Osteocyte (in vitro differentiated cells): Measurements from ENCODE around the gene GRIK2. TPM values are rescaled to one million over a fixed set of nuclear protein-coding genes. Genes with fewer than 3 reads are reported as not detected.

ENCODE experiments used
- DNase-seq: peaks from one replicate; pipeline ENCODE4 v3.0.0; 2021; ENCODE audit warnings: mixed read lengths; ENCODE audit not compliant: unreplicated experiment; ENCODE audit errors: extremely low spot score
- H3K27ac Mint-ChIP-seq: one replicate; pipeline ENCODE4 v1.8.0; 2021; ENCODE audit warnings: mild to moderate bottlenecking, mixed read lengths; ENCODE audit not compliant: unreplicated experiment
- H3K27me3 Mint-ChIP-seq: one replicate; pipeline ENCODE4 v1.8.0; 2021; ENCODE audit warnings: mixed read lengths; ENCODE audit not compliant: unreplicated experiment
- H3K36me3 Mint-ChIP-seq: one replicate; pipeline ENCODE4 v1.8.0; 2021; ENCODE audit warnings: mixed read lengths; ENCODE audit not compliant: unreplicated experiment
- H3K4me1 Mint-ChIP-seq: one replicate; pipeline ENCODE4 v1.8.0; 2021; ENCODE audit warnings: mixed read lengths; ENCODE audit not compliant: unreplicated experiment
- H3K4me3 Mint-ChIP-seq: one replicate; pipeline ENCODE4 v1.8.0; 2021; ENCODE audit warnings: mild to moderate bottlenecking, moderate library complexity, mixed read lengths; ENCODE audit not compliant: unreplicated experiment
- H3K9me3 Mint-ChIP-seq: one replicate; pipeline ENCODE4 v1.8.0; 2021; ENCODE audit warnings: mixed read lengths; ENCODE audit not compliant: unreplicated experiment
- total RNA-seq: library from RNA; stranded (reverse); gene quantifications from 2 replicates; pipeline ENCODE4 v1.2.1, GENCODE V29; 2021
- TF ChIP-seq, protein P1 (sequence below): fragments of 200-600 bp; sonication (generic); IDR thresholded peaks from 2 replicates; pipeline ENCODE4 v1.5.0; 2021; ENCODE audit warnings: antibody characterized with exemption, mild to moderate bottlenecking, moderate library complexity

The GRIK2 gene
- total RNA-seq, 1 donor from 2014 or later = 7.1 TPM

DNA sequence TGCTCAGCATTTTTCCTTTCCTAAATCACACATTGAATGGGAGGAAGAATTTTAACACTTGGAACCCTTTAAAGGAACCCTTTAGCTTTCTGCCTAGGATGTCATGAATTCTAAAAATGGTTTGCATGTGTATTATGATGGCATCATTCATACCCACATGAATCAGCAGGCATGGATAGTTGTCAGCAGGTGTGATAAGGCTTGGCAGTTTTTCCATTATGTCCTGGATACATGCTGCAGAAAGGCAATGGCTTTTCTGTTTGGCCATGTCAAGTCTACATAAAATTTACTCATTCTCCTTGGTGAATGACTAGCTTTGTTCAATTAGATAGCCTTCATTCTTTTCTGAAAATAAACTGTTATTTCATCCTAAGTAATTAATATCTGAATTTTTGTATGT lies 353.7 kb downstream of the GRIK2 start:
- TF ChIP-seq, protein P1, sequence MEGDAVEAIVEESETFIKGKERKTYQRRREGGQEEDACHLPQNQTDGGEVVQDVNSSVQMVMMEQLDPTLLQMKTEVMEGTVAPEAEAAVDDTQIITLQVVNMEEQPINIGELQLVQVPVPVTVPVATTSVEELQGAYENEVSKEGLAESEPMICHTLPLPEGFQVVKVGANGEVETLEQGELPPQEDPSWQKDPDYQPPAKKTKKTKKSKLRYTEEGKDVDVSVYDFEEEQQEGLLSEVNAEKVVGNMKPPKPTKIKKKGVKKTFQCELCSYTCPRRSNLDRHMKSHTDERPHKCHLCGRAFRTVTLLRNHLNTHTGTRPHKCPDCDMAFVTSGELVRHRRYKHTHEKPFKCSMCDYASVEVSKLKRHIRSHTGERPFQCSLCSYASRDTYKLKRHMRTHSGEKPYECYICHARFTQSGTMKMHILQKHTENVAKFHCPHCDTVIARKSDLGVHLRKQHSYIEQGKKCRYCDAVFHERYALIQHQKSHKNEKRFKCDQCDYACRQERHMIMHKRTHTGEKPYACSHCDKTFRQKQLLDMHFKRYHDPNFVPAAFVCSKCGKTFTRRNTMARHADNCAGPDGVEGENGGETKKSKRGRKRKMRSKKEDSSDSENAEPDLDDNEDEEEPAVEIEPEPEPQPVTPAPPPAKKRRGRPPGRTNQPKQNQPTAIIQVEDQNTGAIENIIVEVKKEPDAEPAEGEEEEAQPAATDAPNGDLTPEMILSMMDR = no peak
- H3K36me3 Mint-ChIP-seq = no peaks in the 10 kb centered on the region
- DNase-seq = no peak
- no peaks in the 10 kb centered on the region for H3K9me3 Mint-ChIP-seq
- no peak overlapping the region for H3K27ac Mint-ChIP-seq
- H3K4me1 Mint-ChIP-seq = no peaks in the 10 kb centered on the region
- no peak overlapping the region for H3K4me3 Mint-ChIP-seq
- no peaks in the 10 kb centered on the region for H3K27me3 Mint-ChIP-seq

DNA sequence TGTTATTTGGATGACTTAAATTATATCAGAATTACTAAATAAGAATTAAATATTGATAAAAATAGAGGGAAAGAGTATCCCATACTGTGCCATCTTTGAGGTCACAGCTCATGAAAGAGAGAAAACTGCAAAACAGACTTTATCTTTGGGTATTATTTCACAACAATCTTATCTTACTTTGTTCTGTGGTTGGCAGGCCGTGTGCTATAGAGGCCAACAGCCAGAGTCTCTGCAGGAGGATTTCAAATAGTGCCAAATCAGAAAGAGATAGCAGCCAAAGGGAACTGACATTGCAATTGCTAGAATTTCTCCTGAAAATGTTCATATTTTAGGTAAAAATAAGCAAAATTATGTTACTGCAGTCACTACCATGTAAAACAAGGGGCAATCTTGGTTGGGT lies 354.2 kb downstream of the GRIK2 start:
- Mint-ChIP-seq H3K4me1 (no peaks in the 10 kb centered on the region), H3K9me3 (no peaks in the 10 kb centered on the region), H3K27ac (no peak overlapping the region), H3K4me3 (no peak overlapping the region), H3K27me3 (no peaks in the 10 kb centered on the region), H3K36me3 (no peaks in the 10 kb centered on the region)
- DNase-seq = no peak
- TF ChIP-seq, protein P1 = no peak

DNA sequence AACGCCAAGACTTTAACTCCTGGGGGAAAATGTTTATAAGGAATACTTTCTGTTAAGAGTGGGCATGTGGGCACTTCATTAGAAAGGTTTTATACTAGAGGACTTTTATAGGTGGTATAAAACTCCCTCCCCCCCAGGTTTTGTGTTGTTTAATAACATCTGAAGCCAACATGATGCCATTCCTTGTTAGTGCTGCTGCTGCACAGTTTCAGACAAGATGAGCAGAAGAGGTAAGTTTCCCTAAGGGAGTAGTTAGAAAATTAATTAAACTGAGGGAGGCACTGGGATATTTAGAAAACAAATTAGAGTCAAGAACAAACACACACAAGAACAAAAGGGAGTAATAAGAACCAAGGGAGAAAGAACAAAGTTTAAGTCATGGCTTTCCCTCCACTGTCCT lies 362.4 kb downstream of the GRIK2 start:
- TF ChIP-seq, protein P1 = no peak
- no peak overlapping the region for H3K4me3 Mint-ChIP-seq
- no peaks in the 10 kb centered on the region for H3K36me3 Mint-ChIP-seq
- H3K9me3 Mint-ChIP-seq = peaks cover 5% of the 10 kb centered on the region
- peaks cover 6% of the 10 kb centered on the region for H3K4me1 Mint-ChIP-seq
- no peaks in the 10 kb centered on the region for H3K27me3 Mint-ChIP-seq
- no peak for DNase-seq
- no peak overlapping the region for H3K27ac Mint-ChIP-seq

DNA sequence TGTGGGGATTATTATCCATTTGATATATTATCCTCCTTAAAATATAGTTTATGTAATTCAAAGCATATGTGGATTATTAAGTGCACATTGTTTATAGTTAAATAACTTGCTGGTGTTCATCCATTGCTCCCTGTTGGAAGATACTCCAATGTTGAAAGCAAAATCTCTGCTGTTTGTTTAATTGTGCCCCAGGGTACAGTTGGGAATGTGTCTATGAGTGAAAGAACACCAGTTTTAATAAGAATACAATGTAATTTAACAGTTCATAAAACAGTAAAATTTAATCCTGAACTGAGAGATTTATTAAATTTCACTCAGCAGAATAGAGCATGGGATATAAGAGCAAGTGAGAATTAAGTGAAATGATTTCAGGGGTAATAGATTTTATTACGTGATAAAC lies 364.9 kb downstream of the GRIK2 start:
- Mint-ChIP-seq H3K27me3 (no peaks in the 10 kb centered on the region), H3K4me1 (peaks cover 15% of the 10 kb centered on the region), H3K27ac (peak overlapping the region; percentile 6), H3K36me3 (no peaks in the 10 kb centered on the region), H3K4me3 (no peak overlapping the region), H3K9me3 (peaks cover 5% of the 10 kb centered on the region)
- no peak for DNase-seq
- TF ChIP-seq, protein P1 = no peak

DNA sequence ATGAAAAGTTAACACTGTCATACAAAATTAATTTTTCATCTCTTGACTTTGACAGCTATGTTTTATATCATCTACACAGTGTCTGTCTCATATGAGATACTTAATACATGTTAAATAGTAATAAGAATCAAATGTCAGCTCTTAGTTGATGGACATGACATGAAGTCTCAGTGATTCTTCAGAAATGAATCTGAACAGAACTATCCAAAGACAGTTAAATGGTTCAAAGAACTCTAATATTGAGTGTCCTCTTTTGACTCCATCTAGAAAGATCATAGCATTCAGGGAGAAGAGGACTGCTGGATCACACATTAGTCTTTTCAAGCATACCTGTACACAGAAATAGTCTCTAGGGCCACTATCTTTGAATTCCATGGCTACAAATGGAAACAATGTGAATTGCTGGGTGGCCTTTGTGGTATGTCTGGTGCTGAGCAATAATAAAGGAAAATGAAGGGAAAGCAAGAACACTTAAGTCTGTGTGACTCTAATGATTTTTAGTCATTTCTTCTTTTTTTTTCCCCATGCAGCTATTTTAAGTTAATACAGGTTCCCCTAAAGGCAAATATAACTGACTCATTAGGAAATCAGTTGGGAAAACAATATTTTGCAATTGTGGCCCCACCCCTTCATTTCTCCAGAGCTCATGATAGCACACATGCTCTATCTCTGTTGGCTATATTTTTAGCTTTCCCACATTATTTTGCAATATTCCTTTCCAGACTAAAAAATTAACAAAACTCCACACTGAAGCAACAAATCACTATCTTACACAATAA lies 367.5 kb downstream of the GRIK2 start:
- no peaks in the 10 kb centered on the region for H3K9me3 Mint-ChIP-seq
- H3K4me1 Mint-ChIP-seq = peaks cover 17% of the 10 kb centered on the region
- no peak for DNase-seq
- no peaks in the 10 kb centered on the region for H3K36me3 Mint-ChIP-seq
- TF ChIP-seq, protein P1 = no peak
- no peaks in the 10 kb centered on the region for H3K27me3 Mint-ChIP-seq
- no peak overlapping the region for H3K4me3 Mint-ChIP-seq
- peak overlapping the region; percentile 50 for H3K27ac Mint-ChIP-seq
